Stimulated activated CD4-positive, alpha-beta T cell treated with anti-CD3 and anti-CD28 coated beads, Interleukin-4, amount 100 ng/mL, for 1 hour (primary cell): ENCODE data around the gene GNAS.
"Not testable (repeated sequence)": the region's sequence is repeated elsewhere in the genome, so short reads cannot be mapped to it uniquely, and the experiment has no call there.

Source experiments
- DNase-seq: peaks from one replicate; pipeline ENCODE4 v3.0.0-alpha.2; 2020

The GNAS gene

DNA sequence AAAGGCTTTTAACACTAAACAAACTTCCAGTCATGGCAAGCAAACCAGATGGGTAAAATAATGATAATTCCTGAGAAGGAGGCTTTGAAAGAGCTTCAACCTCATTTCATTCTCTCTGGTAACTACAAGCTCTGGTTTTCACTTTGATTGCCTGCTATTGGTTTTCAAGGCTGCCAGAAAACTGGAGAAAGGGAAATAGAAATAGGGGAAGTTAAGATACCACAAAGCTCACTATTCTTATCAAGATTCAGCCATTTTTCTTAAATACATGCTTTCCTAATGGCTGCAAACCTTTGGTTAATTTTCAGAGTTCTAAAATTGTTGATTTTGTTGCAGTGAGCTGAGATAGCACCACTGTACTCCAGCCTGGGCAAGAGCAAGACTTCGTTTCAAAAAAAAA lies 86.0 kb downstream of the GNAS start:
- no peak for DNase-seq

DNA sequence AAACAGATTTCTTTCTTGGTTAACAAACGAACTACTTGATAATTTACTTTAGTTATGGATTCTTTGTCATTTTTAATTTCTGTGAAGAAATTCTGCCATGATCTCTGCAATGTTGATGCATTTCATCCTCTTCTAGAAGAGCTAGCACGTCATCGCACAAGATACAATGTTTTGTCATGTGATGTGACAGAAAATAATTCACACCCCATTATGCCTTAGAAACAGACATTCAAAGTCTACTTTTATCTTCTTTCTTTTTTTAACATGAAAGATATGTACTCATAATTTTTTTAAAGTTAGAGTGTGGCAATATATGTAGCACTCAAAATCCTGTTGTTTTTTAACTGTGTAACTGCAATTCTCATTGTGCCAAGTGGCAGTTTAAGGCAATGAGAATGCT lies 89.0 kb downstream of the GNAS start:
- DNase-seq: no peak

DNA sequence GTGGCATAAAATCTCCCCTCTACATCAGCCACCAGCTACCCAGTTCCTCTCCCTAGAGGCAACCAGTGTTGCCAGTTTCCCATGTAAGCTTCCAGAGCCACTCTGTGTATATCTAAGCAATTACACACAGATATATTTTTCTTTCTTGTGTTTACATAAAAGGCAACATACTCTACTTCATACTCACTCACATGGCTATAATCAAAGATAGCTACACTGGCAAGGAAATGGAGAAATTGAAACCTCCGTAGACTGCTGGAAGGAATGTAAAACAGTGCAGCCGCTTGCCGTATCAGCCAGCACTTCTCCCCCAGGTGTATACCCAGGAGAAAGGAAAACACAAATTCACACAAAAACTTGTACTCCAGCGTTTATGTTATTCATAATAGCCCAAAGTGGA lies 90.0 kb downstream of the GNAS start:
- DNase-seq: no peak

DNA sequence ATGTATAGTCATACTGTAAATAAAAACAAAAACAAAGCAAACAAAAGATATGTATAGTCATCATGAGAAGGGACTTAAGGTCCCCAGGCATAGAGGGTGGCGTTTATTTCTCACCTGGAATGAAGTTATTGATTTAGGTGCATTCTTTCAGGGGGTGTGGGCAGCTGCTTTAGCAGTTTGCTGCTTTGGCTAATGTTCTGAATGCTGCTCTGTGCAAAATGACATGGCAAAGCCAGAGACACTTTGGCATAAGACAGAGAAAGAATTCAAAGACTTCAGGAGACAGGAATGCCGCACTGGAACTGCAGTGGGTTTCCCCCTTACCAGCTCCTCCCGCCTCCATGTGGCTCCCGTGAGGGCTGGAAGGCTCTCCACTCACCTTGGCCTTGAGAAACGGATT lies 92.1 kb downstream of the GNAS start:
- DNase-seq: no peak

DNA sequence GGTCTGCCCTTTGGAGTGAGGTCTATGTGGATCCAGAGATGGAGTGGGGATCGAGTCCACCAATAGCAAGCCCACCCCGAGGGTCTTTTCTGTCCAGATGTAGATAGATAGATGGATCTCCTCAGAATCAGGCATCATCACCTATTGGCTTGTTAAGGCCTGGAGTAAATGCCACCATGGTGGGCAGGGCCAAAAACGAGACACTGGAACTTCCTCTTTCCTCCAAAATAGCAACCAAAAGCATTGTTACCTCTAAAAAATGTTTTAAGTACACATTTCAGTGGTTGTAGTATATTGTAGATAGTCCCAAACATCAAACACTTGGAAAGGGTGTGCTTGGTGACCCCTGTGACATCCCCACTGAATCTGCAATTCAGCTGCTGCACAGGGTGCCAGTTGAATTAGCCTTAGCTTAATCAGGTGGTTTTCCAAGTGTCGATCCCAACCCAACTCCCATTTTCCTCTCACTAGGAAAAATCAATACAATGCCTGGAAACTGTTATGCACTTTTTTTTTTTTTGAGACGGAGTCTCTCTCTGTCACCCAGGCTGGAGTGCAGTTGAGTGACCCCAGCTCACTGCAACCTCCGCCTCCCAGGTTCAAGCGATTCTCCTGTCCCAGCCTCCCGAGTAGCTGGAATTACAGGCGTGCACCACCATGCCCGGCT lies 93.6 kb downstream of the GNAS start:
- DNase-seq: no peak

DNA sequence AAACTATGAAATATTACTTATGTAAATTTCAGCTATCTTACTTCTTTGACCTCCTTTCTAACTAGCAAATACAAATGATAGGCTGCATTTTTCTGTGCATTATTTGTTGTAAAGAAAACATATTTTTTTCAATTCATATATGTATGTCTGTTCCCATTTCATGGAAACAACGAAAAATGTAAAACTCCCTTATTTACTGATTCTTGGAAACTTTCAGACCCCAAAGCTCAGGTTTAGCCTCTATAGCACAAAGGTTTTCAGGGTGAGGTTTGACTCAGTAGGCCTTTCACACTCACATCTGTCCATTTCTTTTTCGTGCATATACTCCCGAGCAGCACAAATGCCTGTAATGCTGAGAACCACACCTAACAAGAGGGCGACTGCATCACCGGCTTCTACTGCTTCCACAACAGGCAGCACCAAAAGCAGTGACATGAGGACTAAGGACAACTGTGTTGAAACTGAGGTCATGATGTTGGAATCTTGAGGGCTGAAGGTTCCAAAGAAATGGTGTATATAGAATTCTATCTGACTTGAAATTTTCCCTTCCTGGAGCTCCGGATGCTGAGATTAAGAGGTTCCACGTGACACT lies 95.4 kb downstream of the GNAS start:
- DNase-seq: not testable (repeated sequence)

DNA sequence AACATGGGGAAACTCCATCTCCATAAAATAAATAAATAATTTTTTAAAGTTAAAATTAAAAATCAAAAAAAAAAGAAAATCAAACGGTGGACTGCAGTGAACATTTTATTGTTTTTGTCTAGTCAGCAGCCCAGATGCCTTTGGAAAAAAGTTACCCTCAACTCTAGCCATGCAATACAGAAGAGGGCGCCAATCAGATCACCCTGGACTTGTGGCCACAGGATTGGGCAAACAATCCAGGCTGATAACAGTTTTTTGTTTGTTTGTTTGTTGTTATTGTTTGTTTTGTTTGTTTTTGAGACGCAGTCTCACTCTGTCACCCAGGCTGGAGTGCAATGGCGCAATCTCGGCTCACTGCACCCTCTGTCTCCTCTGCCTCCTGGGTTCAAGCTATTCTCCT lies 98.1 kb downstream of the GNAS start:
- no peak for DNase-seq

DNA sequence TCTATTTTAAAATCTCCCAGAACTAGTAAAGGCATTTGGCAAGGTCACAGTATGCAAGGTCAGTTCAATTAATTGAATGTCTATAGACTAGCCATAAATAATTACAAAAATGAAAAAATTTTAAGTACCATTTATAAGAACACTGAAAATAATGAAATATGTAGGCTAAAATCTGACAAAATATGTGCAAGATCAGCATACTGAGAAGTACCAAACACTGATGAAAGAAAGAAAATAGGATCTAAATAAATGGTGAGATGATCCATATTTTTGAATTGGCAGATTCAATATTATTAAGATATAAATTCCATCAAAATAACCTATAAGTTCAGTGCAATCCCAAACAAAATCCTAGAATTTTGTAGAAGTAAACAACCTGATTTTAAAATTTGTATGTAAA lies 100.5 kb downstream of the GNAS start:
- no peak for DNase-seq

DNA sequence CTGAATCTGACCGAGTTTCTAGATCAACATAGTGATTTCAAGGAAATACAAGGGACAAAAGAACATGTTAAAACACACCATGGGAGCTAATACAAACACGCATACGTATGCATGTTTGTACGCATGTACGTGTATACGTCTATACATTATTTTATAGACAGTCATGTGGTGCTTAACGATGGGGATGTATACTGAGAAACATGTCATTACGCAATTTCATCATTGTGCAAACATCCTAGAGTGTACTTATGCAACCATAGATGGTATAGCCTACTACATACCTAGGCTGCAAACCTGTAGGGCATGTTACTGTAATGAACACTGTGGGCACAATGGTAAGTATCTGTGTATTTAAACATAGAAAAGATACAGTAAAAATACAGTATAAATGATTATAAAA lies 103.6 kb downstream of the GNAS start:
- DNase-seq: no peak

DNA sequence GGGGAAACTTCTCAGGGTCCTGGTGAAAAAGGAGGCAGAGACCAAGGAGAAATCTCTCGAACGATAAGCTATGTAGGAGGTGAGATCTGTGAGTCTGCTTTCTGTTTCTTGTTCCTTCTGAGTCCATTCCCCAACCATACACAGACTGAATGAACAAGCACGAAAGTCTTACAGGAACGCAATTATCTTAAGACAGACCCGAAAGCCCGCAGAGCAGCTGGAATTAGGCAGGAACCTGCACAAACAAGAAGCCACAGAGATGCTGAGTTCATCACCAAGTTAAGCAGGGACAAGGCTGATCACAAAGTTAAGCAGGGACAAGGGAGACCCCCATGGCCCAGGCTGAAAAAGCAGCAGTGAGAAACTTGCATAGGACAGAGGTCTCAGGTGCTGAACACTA lies 107.1 kb downstream of the GNAS start:
- DNase-seq: no peak
